Stimulated activated CD4-positive, alpha-beta T cell treated with anti-CD3 and anti-CD28 coated beads, Interleukin-2, amount 100 ng/mL, for 48 hours (primary cell): Measurements from ENCODE around the gene BBS9.
A peak's percentile ranks its signal among the peaks of the same experiment; 100 is the strongest.
"Not testable (repeated sequence)": the region's sequence is repeated elsewhere in the genome, so short reads cannot be mapped to it uniquely, and the experiment has no call there.

Source experiments
- DNase-seq, 2 donors: peaks; one replicate each; pipeline ENCODE4 v3.0.0-alpha.2; 2020

BBS9 gene

GRCh38 chr7:33128990-33129805 lies at the start of gene BBS9:
Gene BBS9 (plus strand): TSS chr7:33129564. CDS start chr7:33146253, 16,689 bp downstream.
- peak; percentile 84 to 85 for DNase-seq

- DNase-seq: no peak
These were observed 49.3 kb upstream of the BBS9 start for GRCh38 chr7:33079763-33080690.

GRCh38 chr7:33087356-33087755 lies 42.0 kb upstream of the BBS9 start:
- no peak for DNase-seq

- no peak for DNase-seq
These were observed 41.5 kb upstream of the BBS9 start for GRCh38 chr7:33087858-33088257.

GRCh38 chr7:33089142-33089541 lies 40.2 kb upstream of the BBS9 start:
- DNase-seq: no peak

GRCh38 chr7:33091111-33091531 lies 38.2 kb upstream of the BBS9 start:
- no peak for DNase-seq

- no peak for DNase-seq
These were observed 37.6 kb upstream of the BBS9 start for GRCh38 chr7:33091641-33092191.

GRCh38 chr7:33093266-33093665 lies 36.1 kb upstream of the BBS9 start:
- no peak for DNase-seq

- DNase-seq: not testable (repeated sequence)
These were observed 34.6 kb upstream of the BBS9 start for GRCh38 chr7:33094745-33095275.

GRCh38 chr7:33099154-33099940 lies 30.0 kb upstream of the BBS9 start:
- no peak for DNase-seq

GRCh38 chr7:33100770-33101169 lies 28.6 kb upstream of the BBS9 start:
- DNase-seq: no peak

GRCh38 chr7:33101906-33102305 lies 27.5 kb upstream of the BBS9 start:
- DNase-seq: no peak

- DNase-seq: peak in 1 of 2 donors; percentile 17
These were observed 22.0 kb upstream of the BBS9 start for GRCh38 chr7:33107136-33108066.

- DNase-seq: no peak
These were observed 20.8 kb upstream of the BBS9 start for GRCh38 chr7:33108554-33109004.

GRCh38 chr7:33109005-33109757 lies 20.2 kb upstream of the BBS9 start, which contains the start of gene RP9:
Gene RP9 (minus strand): TSS chr7:33109404. CDS start chr7:33109372, 32 bp downstream.
- DNase-seq: peak; percentile 62 to 73

GRCh38 chr7:33109758-33110238 lies 19.6 kb upstream of the BBS9 start:
- DNase-seq: no peak

- no peak for DNase-seq
These were observed 17.8 kb upstream of the BBS9 start for GRCh38 chr7:33111614-33112013.

- no peak for DNase-seq
These were observed 14.4 kb upstream of the BBS9 start for GRCh38 chr7:33114976-33115375.

- DNase-seq: no peak
These were observed 11.0 kb upstream of the BBS9 start for GRCh38 chr7:33118383-33118782.

GRCh38 chr7:33127085-33127484 lies 2.3 kb upstream of the BBS9 start:
- DNase-seq: no peak
